GM12874 (cell line): ENCODE results near the gene SPACA4.

Experiments used
- CTCF ChIP-seq: IDR thresholded peaks from 2 replicates; pipeline ENCODE4 v1.5.1; 2011; ENCODE audit warnings: low read depth, mild to moderate bottlenecking, control low read depth, low read length, moderate library complexity; ENCODE audit not compliant: insufficient read depth

Gene SPACA4

GRCh38 chr19:48600679-48601417 lies 5.7 kb upstream of the SPACA4 start:
- TF ChIP-seq CTCF: no peak

DNA sequence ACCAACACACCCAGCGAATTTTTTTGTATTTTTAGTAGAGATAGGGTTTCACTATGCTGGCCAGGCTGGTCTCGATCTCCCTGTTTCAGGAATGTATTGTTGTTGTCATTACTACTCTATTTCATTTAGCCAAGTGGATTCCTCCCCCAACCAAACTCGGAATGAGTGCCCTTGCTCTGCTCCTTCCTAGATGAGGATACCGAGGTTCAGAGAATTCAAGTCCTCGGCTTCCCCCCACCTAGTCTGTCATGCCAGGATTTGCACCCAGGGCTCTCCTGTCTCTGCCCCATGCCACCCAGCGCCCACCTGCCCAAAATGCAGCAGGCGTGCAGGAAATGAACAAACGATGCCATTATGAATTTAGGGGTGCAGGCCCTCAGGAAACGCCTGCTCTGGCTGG lies 3.5 kb upstream of the SPACA4 start:
- TF ChIP-seq CTCF: no peak

- TF ChIP-seq CTCF: no peak
Measured at GRCh38 chr19:48603449-48603848, 3.1 kb upstream of the SPACA4 start.

DNA sequence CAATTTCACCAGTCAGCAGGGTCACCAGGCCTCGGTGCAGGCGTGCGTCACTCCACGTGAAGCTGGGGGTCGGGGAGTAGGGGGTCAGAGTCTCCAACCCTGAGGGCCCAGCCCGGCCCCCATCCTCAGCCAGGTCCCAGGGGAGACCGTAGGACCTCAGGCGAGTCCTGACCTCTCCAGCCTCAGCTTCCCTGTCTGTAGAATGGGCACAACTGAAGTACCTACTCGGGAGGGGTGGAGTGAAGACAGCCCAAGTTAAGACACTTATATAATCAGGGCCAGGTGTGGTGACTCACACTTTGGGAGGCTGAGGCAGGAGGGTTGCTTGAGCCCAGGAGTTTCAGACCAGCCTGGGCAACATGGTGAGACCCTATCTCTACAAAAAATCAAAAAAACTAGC lies 2.7 kb upstream of the SPACA4 start:
- no peak for TF ChIP-seq CTCF

- no peak for TF ChIP-seq CTCF
Measured at GRCh38 chr19:48607359-48607755, 815 bp downstream of the SPACA4 start.

GRCh38 chr19:48608798-48609263 lies 2.3 kb downstream of the SPACA4 start:
- peak; percentile 75 for TF ChIP-seq CTCF

DNA sequence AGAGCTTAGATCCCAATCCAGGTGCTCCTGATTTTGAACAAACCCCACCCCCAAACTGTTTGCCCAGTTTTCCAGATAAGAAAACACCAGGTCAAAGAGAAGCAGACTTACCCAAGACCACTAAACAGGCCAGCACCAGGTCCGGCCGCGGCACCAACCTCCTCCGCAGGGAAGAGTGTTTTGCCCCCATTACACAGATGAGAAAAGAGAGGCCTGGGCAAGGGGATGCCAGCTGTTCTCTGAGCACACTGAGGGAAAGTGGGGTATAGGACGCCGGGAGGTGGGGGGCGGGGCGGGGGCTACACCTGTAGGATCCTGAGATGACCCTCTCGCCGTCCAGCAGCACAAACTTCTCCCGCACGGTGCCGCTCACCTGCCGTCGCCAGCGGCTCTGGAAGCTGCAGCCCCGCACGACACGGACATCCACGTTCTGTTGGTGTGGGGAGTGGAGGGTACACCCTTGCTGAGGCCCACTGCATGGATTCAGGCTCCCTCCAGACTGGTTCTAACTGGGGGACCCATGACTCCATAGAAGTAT lies 3.1 kb downstream of the SPACA4 start:
- TF ChIP-seq CTCF: no peak
